ENCODE measurements around the gene ZBED1. TPM values are rescaled to one million over a fixed set of nuclear protein-coding genes. Genes with fewer than 3 reads are reported as not detected.
"Not testable (repeated sequence)": the region's sequence is repeated elsewhere in the genome, so short reads cannot be mapped to it uniquely, and the experiment has no call there.

The ZBED1 gene
- polyA plus RNA-seq, 1 donor (not counting 4 experiments of a cell fraction or from before 2014, with no cell fraction given), result 9.0 TPM

- H3K4me3 ChIP-seq (ENCODE audit: control insufficient read depth in 2 of 3, extremely low read depth in 1 of 3, insufficient read depth in 2 of 3, low read depth in 1 of 3, low read length in 3 of 3), result no peak overlapping the region
- H3K9me1 ChIP-seq (ENCODE audit: control insufficient read depth, extremely low read depth, insufficient read depth, low read length), result no peaks in the 10 kb centered on the region
- no peak overlapping the region for H3K4me2 ChIP-seq (ENCODE audit: control insufficient read depth, extremely low read depth, insufficient read depth, low read depth, low read length)
- no peaks in the 10 kb centered on the region for H4K20me1 ChIP-seq (ENCODE audit: control insufficient read depth, extremely low read depth, insufficient read depth, low read length)
- H3K9ac ChIP-seq (ENCODE audit: control insufficient read depth, extremely low read depth, insufficient read depth, low read length), result no peak overlapping the region
- H3K36me3 ChIP-seq (ENCODE audit: control insufficient read depth in 2 of 2, extremely low read depth in 1 of 2, insufficient read depth in 2 of 2, low read length in 2 of 2), result no peaks in the 10 kb centered on the region
- H3K4me1 ChIP-seq (ENCODE audit: control insufficient read depth, extremely low read depth, insufficient read depth, low read length), result no peaks in the 10 kb centered on the region
- H3K27me3 ChIP-seq (ENCODE audit: control insufficient read depth, extremely low read depth, insufficient read depth, low read length), result no peaks in the 10 kb centered on the region
- TF ChIP-seq EZH2 (IDR thresholded peaks at IDR 0.05; ENCODE audit: low read length) (no peak), CTCF (optimal IDR thresholded peaks at IDR 0.05 in 1 of 3, IDR thresholded peaks at IDR 0.05 in 1 of 3, conservative IDR thresholded peaks at IDR 0.05 in 1 of 3; ENCODE audit: extremely low read depth in 1 of 3, insufficient read depth in 2 of 3, low read length in 3 of 3) (no peak)
- FAIRE-seq (no peak), DNase-seq (ENCODE audit: low read depth, low spot score) (no peak)
- no peaks in the 10 kb centered on the region for H3K9me3 ChIP-seq (ENCODE audit: control insufficient read depth, low read depth, low read length)
- peaks cover 23% of the 10 kb centered on the region for H3K79me2 ChIP-seq (ENCODE audit: control insufficient read depth, insufficient read depth, low read length)
- H3K27ac ChIP-seq (ENCODE audit: control insufficient read depth, insufficient read depth, low read length), result no peak overlapping the region
- dilution Hi-C loops (cut with MboI; ENCODE audit: extremely low pct_ligation_motif_present, low sequenced_read_pairs), result no loop called here
- H2AFZ ChIP-seq (ENCODE audit: control insufficient read depth, low read length), result no peak overlapping the region
These were observed 38.7 kb downstream of the ZBED1 start for GRCh38 chrX:2462074-2462473.

GRCh38 chrX:2461711-2462016, 39.1 kb downstream of the ZBED1 start:
- H3K79me2 ChIP-seq (ENCODE audit: control insufficient read depth, insufficient read depth, low read length), result peaks cover 28% of the 10 kb centered on the region
- H4K20me1 ChIP-seq (ENCODE audit: control insufficient read depth, extremely low read depth, insufficient read depth, low read length), result no peaks in the 10 kb centered on the region
- H3K9ac ChIP-seq (ENCODE audit: control insufficient read depth, extremely low read depth, insufficient read depth, low read length), result no peak overlapping the region
- H3K4me1 ChIP-seq (ENCODE audit: control insufficient read depth, extremely low read depth, insufficient read depth, low read length), result no peaks in the 10 kb centered on the region
- H3K27me3 ChIP-seq (ENCODE audit: control insufficient read depth, extremely low read depth, insufficient read depth, low read length), result no peaks in the 10 kb centered on the region
- DNase-seq (ENCODE audit: low read depth, low spot score), result no peak
- no peaks in the 10 kb centered on the region for H3K36me3 ChIP-seq (ENCODE audit: control insufficient read depth in 2 of 2, extremely low read depth in 1 of 2, insufficient read depth in 2 of 2, low read length in 2 of 2)
- dilution Hi-C loops (cut with MboI; ENCODE audit: extremely low pct_ligation_motif_present, low sequenced_read_pairs), result no loop called here
- no peaks in the 10 kb centered on the region for H3K9me3 ChIP-seq (ENCODE audit: control insufficient read depth, low read depth, low read length)
- H2AFZ ChIP-seq (ENCODE audit: control insufficient read depth, low read length), result no peak overlapping the region
- no peaks in the 10 kb centered on the region for H3K9me1 ChIP-seq (ENCODE audit: control insufficient read depth, extremely low read depth, insufficient read depth, low read length)
- no peak overlapping the region for H3K4me2 ChIP-seq (ENCODE audit: control insufficient read depth, extremely low read depth, insufficient read depth, low read depth, low read length)
- FAIRE-seq, result no peak
- H3K27ac ChIP-seq (ENCODE audit: control insufficient read depth, insufficient read depth, low read length), result no peak overlapping the region
- no peak overlapping the region for H3K4me3 ChIP-seq (ENCODE audit: control insufficient read depth in 2 of 3, extremely low read depth in 1 of 3, insufficient read depth in 2 of 3, low read depth in 1 of 3, low read length in 3 of 3)
- TF ChIP-seq EZH2 (IDR thresholded peaks at IDR 0.05; ENCODE audit: low read length), result no peak
- TF ChIP-seq CTCF (optimal IDR thresholded peaks at IDR 0.05 in 1 of 3, IDR thresholded peaks at IDR 0.05 in 1 of 3, conservative IDR thresholded peaks at IDR 0.05 in 1 of 3; ENCODE audit: extremely low read depth in 1 of 3, insufficient read depth in 2 of 3, low read length in 3 of 3), result no peak

- H4K20me1 ChIP-seq (ENCODE audit: control insufficient read depth, extremely low read depth, insufficient read depth, low read length); H3K4me1 ChIP-seq (ENCODE audit: control insufficient read depth, extremely low read depth, insufficient read depth, low read length): not testable (repeated sequence)
These were observed 39.7 kb downstream of the ZBED1 start for GRCh38 chrX:2460821-2461710.

GRCh38 chrX:2460048-2460447, 40.7 kb downstream of the ZBED1 start:
- H3K4me3 ChIP-seq (ENCODE audit: control insufficient read depth in 2 of 3, extremely low read depth in 1 of 3, insufficient read depth in 2 of 3, low read depth in 1 of 3, low read length in 3 of 3); H3K4me1 ChIP-seq (ENCODE audit: control insufficient read depth, extremely low read depth, insufficient read depth, low read length); H3K9me1 ChIP-seq (ENCODE audit: control insufficient read depth, extremely low read depth, insufficient read depth, low read length); H3K36me3 ChIP-seq (ENCODE audit: control insufficient read depth in 2 of 2, extremely low read depth in 1 of 2, insufficient read depth in 2 of 2, low read length in 2 of 2); H3K27ac ChIP-seq (ENCODE audit: control insufficient read depth, insufficient read depth, low read length); H3K9me3 ChIP-seq (ENCODE audit: control insufficient read depth, low read depth, low read length); H2AFZ ChIP-seq (ENCODE audit: control insufficient read depth, low read length); FAIRE-seq; dilution Hi-C loops (cut with MboI; ENCODE audit: extremely low pct_ligation_motif_present, low sequenced_read_pairs); H3K27me3 ChIP-seq (ENCODE audit: control insufficient read depth, extremely low read depth, insufficient read depth, low read length); H3K9ac ChIP-seq (ENCODE audit: control insufficient read depth, extremely low read depth, insufficient read depth, low read length); DNase-seq (ENCODE audit: low read depth, low spot score); H4K20me1 ChIP-seq (ENCODE audit: control insufficient read depth, extremely low read depth, insufficient read depth, low read length); H3K4me2 ChIP-seq (ENCODE audit: control insufficient read depth, extremely low read depth, insufficient read depth, low read depth, low read length): not testable (repeated sequence)
- peaks cover 29% of the 10 kb centered on the region for H3K79me2 ChIP-seq (ENCODE audit: control insufficient read depth, insufficient read depth, low read length)

More at GRCh38 chrX:2460821-2461710, 39.7 kb downstream of the ZBED1 start:
- peaks cover 26% of the 10 kb centered on the region for H3K79me2 ChIP-seq (ENCODE audit: control insufficient read depth, insufficient read depth, low read length)
- DNase-seq (ENCODE audit: low read depth, low spot score); H2AFZ ChIP-seq (ENCODE audit: control insufficient read depth, low read length); H3K36me3 ChIP-seq (ENCODE audit: control insufficient read depth in 2 of 2, extremely low read depth in 1 of 2, insufficient read depth in 2 of 2, low read length in 2 of 2); H3K4me3 ChIP-seq (ENCODE audit: control insufficient read depth in 2 of 3, extremely low read depth in 1 of 3, insufficient read depth in 2 of 3, low read depth in 1 of 3, low read length in 3 of 3); H3K4me2 ChIP-seq (ENCODE audit: control insufficient read depth, extremely low read depth, insufficient read depth, low read depth, low read length); dilution Hi-C loops (cut with MboI; ENCODE audit: extremely low pct_ligation_motif_present, low sequenced_read_pairs); H3K27me3 ChIP-seq (ENCODE audit: control insufficient read depth, extremely low read depth, insufficient read depth, low read length); H3K27ac ChIP-seq (ENCODE audit: control insufficient read depth, insufficient read depth, low read length); H3K9me1 ChIP-seq (ENCODE audit: control insufficient read depth, extremely low read depth, insufficient read depth, low read length); H3K9me3 ChIP-seq (ENCODE audit: control insufficient read depth, low read depth, low read length); FAIRE-seq; H3K9ac ChIP-seq (ENCODE audit: control insufficient read depth, extremely low read depth, insufficient read depth, low read length): not testable (repeated sequence)

All from keratinocyte (primary cell).